ENCODE data around the gene MYLK2. TPM values are rescaled to one million over a fixed set of nuclear protein-coding genes. Genes with fewer than 3 reads are reported as not detected.

Gene MYLK2
- total RNA-seq, 4 donors from 2014 or later: 0.10 TPM; not detected in 3

DNA sequence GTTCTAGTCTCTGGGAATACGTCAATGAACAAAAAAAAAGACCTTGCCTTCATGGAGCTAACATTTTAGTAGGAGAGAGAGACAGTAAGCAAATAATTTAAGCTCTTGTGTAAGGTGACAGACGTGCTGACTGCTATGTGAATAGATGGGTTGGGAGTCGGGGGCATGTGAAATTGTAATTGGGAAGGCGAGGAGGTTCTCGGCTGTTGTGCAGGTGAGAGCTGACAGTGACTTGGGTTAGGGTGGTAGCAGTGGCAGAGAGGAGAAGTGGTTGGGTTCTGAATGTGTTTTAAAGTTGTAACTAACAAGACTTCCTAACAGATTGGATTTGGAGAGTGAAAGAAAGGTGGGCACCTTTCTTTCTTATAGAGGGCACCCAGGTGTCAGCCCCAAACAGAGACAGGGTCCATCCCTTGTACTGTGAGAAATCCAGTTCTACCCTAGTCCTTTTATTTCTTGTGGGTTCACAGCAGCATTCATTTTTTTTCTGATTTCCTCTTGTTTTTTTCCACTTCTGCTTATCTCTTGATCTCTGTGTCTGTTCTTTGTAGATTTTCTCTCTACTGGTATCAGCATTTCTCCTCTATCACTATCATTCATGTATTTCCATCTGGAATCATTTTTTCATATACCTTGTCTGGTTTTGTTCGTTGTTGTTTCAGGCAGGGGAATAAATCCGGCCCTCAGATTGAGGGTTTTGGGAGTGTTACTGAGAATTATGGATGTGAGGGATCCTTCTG lies 15.4 kb upstream of the MYLK2 start:
- DNase-seq (ENCODE audit: low spot score in 2 of 2): no peak
- intact Hi-C loops (cut with DNase I; ENCODE audit: low total_unique reads): no loop called here
- WGBS, 2 donors: 91 to 92% methylated on average over 7 of the region's 7 CpGs
- H3K4me3 ChIP-seq (ENCODE audit: low read depth, poor library complexity, severe bottlenecking): no peak overlapping the region
- TF ChIP-seq, protein P1, sequence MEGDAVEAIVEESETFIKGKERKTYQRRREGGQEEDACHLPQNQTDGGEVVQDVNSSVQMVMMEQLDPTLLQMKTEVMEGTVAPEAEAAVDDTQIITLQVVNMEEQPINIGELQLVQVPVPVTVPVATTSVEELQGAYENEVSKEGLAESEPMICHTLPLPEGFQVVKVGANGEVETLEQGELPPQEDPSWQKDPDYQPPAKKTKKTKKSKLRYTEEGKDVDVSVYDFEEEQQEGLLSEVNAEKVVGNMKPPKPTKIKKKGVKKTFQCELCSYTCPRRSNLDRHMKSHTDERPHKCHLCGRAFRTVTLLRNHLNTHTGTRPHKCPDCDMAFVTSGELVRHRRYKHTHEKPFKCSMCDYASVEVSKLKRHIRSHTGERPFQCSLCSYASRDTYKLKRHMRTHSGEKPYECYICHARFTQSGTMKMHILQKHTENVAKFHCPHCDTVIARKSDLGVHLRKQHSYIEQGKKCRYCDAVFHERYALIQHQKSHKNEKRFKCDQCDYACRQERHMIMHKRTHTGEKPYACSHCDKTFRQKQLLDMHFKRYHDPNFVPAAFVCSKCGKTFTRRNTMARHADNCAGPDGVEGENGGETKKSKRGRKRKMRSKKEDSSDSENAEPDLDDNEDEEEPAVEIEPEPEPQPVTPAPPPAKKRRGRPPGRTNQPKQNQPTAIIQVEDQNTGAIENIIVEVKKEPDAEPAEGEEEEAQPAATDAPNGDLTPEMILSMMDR (IDR thresholded peaks at IDR 0.05): no peak
- TF ChIP-seq POLR2A (IDR thresholded peaks at IDR 0.05): no peak

DNA sequence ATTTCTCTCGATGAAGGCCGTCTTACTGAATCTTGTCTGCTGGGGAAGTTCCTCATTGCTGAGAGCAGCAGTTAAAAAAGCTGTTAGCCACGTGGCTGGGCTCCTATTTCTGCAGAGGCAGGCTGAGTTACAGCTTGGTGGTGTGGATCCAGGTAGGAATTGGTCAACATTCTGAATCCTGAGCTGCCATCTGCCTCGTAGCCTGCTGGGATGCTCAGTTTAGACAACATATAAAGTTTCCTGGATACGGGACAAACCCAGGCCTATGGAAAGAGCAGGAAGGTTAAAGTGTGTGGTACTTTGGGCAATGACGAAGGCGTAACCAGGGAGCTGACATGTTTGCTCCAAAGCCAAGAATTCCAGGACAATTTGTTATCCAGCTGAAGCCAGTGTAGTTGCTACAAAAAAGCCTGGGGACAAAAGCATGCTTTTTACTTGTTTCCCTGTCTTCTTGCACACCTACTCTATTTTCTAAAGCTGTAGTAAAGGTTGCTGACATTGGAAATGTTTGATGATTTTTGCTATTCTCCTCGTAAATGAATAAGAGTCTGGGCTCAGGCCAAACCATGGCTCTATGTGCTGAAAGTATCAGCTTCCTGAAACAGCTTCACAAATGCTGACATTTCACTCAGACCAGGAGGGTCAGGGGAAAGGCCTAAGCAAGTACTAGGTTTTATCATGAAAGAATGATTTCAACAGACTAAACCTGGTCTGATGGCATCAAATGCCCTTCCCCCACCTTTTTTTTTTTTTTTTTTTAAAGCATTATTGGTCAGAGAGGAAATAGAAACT lies 12.4 kb upstream of the MYLK2 start:
- 74% methylated on average over 8 of the region's 8 CpGs for WGBS, 2 donors
- no peak for DNase-seq (ENCODE audit: low spot score in 2 of 2)
- intact Hi-C loops (cut with DNase I; ENCODE audit: low total_unique reads): no loop called here
- TF ChIP-seq, protein P1 (IDR thresholded peaks at IDR 0.05): no peak
- TF ChIP-seq POLR2A (IDR thresholded peaks at IDR 0.05): no peak
- no peak overlapping the region for H3K4me3 ChIP-seq (ENCODE audit: low read depth, poor library complexity, severe bottlenecking)

DNA sequence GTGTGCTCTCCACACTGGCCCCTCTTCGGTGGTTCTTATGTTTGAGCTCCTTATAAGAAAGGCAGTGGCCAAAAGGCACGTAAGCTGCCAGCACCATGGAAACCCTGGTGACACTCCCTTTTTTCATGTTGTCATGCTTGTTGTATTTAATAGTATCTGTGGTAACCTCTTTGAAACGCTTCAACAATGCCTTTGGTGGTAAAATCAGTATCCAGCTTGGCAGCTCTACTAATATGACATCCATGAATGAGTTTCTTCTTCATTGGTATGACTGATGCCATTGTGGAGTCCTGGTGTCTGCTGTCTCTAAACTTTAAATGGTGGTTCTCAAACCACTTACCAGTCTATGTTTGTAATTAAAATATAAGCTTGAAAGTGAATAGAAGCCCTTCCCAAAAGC lies 10.7 kb upstream of the MYLK2 start:
- TF ChIP-seq POLR2A (IDR thresholded peaks at IDR 0.05): no peak
- TF ChIP-seq, protein P1 (IDR thresholded peaks at IDR 0.05): no peak
- H3K4me3 ChIP-seq (ENCODE audit: low read depth, poor library complexity, severe bottlenecking): no peak overlapping the region
- no peak for DNase-seq (ENCODE audit: low spot score in 2 of 2)
- intact Hi-C loops (cut with DNase I; ENCODE audit: low total_unique reads): no loop called here
- WGBS, 2 donors: 50 to 66% methylated on average over 3 of the region's 3 CpGs

DNA sequence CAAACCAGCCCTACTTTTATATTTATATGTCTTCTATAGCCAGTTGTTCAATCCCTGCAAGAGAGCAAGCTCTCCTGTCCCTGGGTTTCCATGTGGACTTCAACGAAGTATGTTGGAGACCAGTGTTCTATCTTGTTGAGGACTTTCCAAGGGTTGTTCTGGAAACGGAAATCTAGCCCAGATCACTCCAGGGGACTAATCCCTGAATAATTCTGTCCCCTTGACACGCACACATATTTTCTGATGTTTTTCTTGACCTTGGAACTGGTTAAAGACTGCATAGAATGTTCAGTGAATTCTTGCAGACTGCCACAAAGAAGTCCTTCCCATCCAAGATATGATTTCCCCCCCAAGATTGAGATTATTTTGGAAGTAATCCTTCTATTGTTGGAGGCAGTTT lies 9.5 kb upstream of the MYLK2 start:
- no peak for DNase-seq (ENCODE audit: low spot score in 2 of 2)
- intact Hi-C loops (cut with DNase I; ENCODE audit: low total_unique reads): no loop called here
- H3K4me3 ChIP-seq (ENCODE audit: low read depth, poor library complexity, severe bottlenecking): no peak overlapping the region
- 73 to 77% methylated on average over 3 of the region's 3 CpGs for WGBS, 2 donors
- no peak for TF ChIP-seq POLR2A (IDR thresholded peaks at IDR 0.05)
- TF ChIP-seq, protein P1 (IDR thresholded peaks at IDR 0.05): no peak

DNA sequence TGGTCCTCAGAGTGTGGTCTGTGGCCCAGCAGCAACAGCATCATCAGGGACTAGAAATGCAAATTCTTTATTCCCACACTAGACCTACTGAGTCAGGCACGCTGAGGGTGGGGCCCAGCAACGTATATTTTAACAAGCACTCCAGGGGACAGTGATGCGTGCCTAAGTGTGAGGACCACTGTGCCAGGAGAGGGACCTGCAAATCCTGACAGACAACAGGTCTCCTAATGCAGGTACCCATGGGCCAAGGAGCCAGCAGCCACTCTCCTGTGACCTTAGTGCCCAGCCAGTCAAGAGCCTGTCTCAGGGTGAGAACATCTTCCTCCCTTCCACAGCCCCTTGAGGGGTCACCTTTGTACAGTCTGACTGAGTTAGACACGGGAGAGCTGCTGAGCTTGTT lies 8.0 kb upstream of the MYLK2 start:
- intact Hi-C loops (cut with DNase I; ENCODE audit: low total_unique reads): no loop called here
- WGBS, 2 donors: 89 to 90% methylated on average over 4 of the region's 4 CpGs
- no peak for DNase-seq (ENCODE audit: low spot score in 2 of 2)
- H3K4me3 ChIP-seq (ENCODE audit: low read depth, poor library complexity, severe bottlenecking): no peak overlapping the region
- no peak for TF ChIP-seq POLR2A (IDR thresholded peaks at IDR 0.05)
- TF ChIP-seq, protein P1 (IDR thresholded peaks at IDR 0.05): no peak

Data from lower leg skin (tissue), 4 donors.